A549 (cell line): ENCODE data around the gene GNAS.

Experiments used
- CBX2 ChIP-seq: fragments of 200-600 bp; sonication (generic); IDR thresholded peaks from 2 replicates; pipeline ENCODE4 v1.6.1; 2016; ENCODE audit warnings: low read depth, mild to moderate bottlenecking, borderline replicate concordance
- EP300 ChIP-seq, 2 experiments: fragments of >200 bp; sonication (Bioruptor Twin); formaldehyde crosslinking; IDR thresholded peaks; 2 replicates in 1 of 2; 3 replicates in 1 of 2; pipeline ENCODE4 v1.6.1; 2016 to 2017
- JUNB ChIP-seq: fragments of >200 bp; sonication (Bioruptor Twin); formaldehyde crosslinking; IDR thresholded peaks from 2 replicates; pipeline ENCODE4 v1.6.1; 2016
- KDM5A ChIP-seq: fragments of 200-600 bp; sonication (generic); IDR thresholded peaks from 2 replicates; pipeline ENCODE4 v1.6.1; 2016; ENCODE audit warnings: antibody characterized with exemption, mild to moderate bottlenecking
- MAFK ChIP-seq: fragments of 450-650 bp; IDR thresholded peaks from 2 replicates; pipeline ENCODE4 v1.6.1; 2014; ENCODE audit not compliant: partially characterized antibody
- POLR2A ChIP-seq: IDR thresholded peaks from 2 replicates; pipeline ENCODE4 v1.6.1; 2012; ENCODE audit warnings: mild to moderate bottlenecking, low read length
- RCOR1 ChIP-seq: fragments of 150-350 bp; IDR thresholded peaks from 2 replicates; pipeline ENCODE4 v1.6.1; 2014; ENCODE audit warnings: antibody characterized with exemption, low read length, low read depth
- RNF2 ChIP-seq: fragments of 200-600 bp; sonication (generic); IDR thresholded peaks from 2 replicates; pipeline ENCODE4 v1.6.1; 2016; ENCODE audit warnings: low read depth, mild to moderate bottlenecking, antibody characterized with exemption, moderate library complexity, borderline replicate concordance
- SREBF2 ChIP-seq: fragments of 450-650 bp; IDR thresholded peaks from 2 replicates; pipeline ENCODE4 v1.6.1; 2014; ENCODE audit warnings: mild to moderate bottlenecking, moderate library complexity
- ZFP36 ChIP-seq: fragments of 450-650 bp; IDR thresholded peaks from 2 replicates; pipeline ENCODE4 v1.6.1; 2014; ENCODE audit warnings: borderline replicate concordance; ENCODE audit not compliant: partially characterized antibody
- TF ChIP-seq, protein P1 (sequence below): IDR thresholded peaks from 2 replicates; pipeline ENCODE4 v1.6.1; 2012
- TF ChIP-seq, protein P2 (sequence below): fragments of >200 bp; sonication (Bioruptor Twin); formaldehyde crosslinking; IDR thresholded peaks from 3 replicates; pipeline ENCODE4 v1.5.1; 2016

DNA sequence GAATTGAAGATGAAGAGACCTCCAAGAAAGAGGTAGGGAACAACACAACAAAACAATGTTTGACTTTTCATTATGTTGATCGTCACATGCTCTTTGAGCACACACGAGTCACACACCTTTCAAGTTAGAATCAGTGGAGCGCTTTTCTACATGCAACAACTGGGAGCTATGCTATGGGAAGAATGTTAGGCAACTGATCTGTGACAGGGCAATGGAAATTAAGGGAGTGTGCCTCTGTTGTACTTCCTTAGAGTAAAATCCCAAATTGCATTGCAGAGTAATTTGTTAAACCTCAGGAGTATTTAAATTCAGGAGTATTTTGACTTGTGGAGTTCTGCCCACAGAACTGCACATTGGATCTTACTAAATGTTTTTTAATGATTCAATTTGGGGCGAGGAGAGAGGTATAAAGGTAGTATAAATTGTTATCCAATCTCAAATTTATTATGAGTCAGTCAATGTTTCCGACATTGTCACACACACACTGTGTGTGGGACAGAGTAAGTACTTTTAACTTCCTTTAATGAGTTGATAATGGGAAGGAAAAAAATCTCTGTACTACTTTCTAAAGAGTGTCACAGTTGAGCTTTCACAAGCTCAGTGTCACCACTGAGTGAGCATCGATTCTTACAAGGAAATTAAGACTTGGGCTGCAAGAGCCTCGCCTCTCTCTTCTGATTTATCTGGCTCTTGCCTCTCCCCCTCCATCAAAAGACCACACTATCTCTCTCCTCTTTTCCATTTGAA is 10.7 kb downstream of the GNAS start:
- TF ChIP-seq KDM5A (no peak), POLR2A (no peak), RCOR1 (no peak), SREBF2 (no peak), MAFK (no peak), RNF2 (no peak), EP300 (IDR thresholded peaks at IDR 0.05) (no peak), CBX2 (no peak), ZFP36 (no peak), JUNB (no peak)
- TF ChIP-seq, protein P1, sequence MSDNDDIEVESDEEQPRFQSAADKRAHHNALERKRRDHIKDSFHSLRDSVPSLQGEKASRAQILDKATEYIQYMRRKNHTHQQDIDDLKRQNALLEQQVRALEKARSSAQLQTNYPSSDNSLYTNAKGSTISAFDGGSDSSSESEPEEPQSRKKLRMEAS = no peak
- TF ChIP-seq, protein P2, sequence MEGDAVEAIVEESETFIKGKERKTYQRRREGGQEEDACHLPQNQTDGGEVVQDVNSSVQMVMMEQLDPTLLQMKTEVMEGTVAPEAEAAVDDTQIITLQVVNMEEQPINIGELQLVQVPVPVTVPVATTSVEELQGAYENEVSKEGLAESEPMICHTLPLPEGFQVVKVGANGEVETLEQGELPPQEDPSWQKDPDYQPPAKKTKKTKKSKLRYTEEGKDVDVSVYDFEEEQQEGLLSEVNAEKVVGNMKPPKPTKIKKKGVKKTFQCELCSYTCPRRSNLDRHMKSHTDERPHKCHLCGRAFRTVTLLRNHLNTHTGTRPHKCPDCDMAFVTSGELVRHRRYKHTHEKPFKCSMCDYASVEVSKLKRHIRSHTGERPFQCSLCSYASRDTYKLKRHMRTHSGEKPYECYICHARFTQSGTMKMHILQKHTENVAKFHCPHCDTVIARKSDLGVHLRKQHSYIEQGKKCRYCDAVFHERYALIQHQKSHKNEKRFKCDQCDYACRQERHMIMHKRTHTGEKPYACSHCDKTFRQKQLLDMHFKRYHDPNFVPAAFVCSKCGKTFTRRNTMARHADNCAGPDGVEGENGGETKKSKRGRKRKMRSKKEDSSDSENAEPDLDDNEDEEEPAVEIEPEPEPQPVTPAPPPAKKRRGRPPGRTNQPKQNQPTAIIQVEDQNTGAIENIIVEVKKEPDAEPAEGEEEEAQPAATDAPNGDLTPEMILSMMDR = no peak
